Loucy (cell line): ENCODE results near the gene MGLL.

Source experiments
- EZH2phosphoT487 ChIP-seq: fragments of 200-600 bp; IDR thresholded peaks from 2 replicates; pipeline ENCODE4 v1.6.1; 2018; ENCODE audit warnings: antibody characterized with exemption, mild to moderate bottlenecking, moderate library complexity, borderline replicate concordance
- TF ChIP-seq, protein P1 (sequence below): fragments of 200-600 bp; sonication (generic); conservative IDR thresholded peaks from 2 replicates; pipeline ENCODE4 v1.5.1; 2014; ENCODE audit warnings: mild to moderate bottlenecking, antibody characterized with exemption, low read length

DNA sequence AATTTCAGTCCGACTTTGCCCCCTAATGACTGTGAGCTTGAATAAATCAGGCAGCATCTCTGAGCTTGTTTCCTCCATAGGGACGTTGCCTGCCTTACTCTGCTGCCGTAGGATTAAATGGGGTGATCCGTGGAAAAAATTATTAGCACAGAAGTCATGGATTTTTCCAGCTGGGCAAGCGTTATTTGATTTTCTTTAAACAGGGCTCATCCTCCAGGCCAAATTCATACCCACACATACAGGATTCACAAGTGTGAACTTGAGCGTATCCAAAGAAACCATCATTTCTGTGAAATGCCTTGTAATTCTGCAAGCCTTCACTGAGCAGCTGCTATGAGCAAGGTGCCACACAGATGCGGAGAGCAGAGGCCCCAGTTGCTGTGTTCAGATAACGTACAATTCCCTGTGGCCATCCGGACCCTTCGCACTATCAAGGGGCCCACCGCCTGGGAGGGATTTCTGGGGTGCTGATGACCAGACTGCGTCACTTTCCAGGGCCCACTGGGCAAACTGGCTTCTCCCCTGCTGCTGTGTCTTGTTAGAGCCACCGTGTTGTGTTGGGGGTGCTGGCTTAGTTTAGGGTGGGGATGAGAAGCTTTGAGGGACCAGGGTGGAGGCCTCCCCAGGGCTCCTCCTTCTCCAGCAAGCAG, 61.4 kb downstream of the MGLL start:
- TF ChIP-seq, protein P1, sequence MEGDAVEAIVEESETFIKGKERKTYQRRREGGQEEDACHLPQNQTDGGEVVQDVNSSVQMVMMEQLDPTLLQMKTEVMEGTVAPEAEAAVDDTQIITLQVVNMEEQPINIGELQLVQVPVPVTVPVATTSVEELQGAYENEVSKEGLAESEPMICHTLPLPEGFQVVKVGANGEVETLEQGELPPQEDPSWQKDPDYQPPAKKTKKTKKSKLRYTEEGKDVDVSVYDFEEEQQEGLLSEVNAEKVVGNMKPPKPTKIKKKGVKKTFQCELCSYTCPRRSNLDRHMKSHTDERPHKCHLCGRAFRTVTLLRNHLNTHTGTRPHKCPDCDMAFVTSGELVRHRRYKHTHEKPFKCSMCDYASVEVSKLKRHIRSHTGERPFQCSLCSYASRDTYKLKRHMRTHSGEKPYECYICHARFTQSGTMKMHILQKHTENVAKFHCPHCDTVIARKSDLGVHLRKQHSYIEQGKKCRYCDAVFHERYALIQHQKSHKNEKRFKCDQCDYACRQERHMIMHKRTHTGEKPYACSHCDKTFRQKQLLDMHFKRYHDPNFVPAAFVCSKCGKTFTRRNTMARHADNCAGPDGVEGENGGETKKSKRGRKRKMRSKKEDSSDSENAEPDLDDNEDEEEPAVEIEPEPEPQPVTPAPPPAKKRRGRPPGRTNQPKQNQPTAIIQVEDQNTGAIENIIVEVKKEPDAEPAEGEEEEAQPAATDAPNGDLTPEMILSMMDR, result no peak
- TF ChIP-seq EZH2phosphoT487, result no peak
